HepG2 (cell line): ENCODE measurements around the gene EMID1. TPM values are rescaled to one million over a fixed set of nuclear protein-coding genes. Genes with fewer than 3 reads are reported as not detected.

ENCODE experiments used
- ATAC-seq: fragments of 200-7000 bp; cut with Tn5 transposase; 3 replicates; pipeline ENCODE4 v1.9.1; 2020; ENCODE audit warnings: mild to moderate bottlenecking, moderate library complexity
- BruUV-seq: library from RNA; stranded (reverse); fragments of 400-500 nt; replicated peaks from 2 replicates; lab custom pipeline; 2021; lab: Mats Ljungman, UMichigan
- CTCF ChIA-PET: fragments of 300-600 bp; formaldehyde crosslinking; extraction: SDS; loops from one replicate; lab custom pipeline; 2021; ENCODE audit warnings: low total read pairs, inconsistent platforms, low intra/inter-chr PET ratio; lab: Yijun Ruan, JAX
- POLR2A ChIA-PET: fragments of 350-600 bp; sonication (Branson Sonifier 250); formaldehyde crosslinking; loops from one replicate; lab custom pipeline; 2020; ENCODE audit warnings: antibody characterized with exemption, inconsistent platforms; lab: Yijun Ruan, JAX
- DNase-seq: peaks from one replicate; pipeline ENCODE4 v3.0.0-alpha.2; 2015; ENCODE audit warnings: low spot score
- FAIRE-seq: peaks from 3 replicates; lab custom pipeline; 2011; peaks lifted over from hg19 to GRCh38; lab: Jason Lieb, UNC
- H2AFZ ChIP-seq: one replicate; pipeline ENCODE4 v1.6.1; 2011; ENCODE audit warnings: low read length, inconsistent platforms
- H3K27ac ChIP-seq: fragments of 300-600 bp; 3 replicates; pipeline ENCODE4 v1.8.0; 2011; ENCODE audit warnings: mixed run types, mild to moderate bottlenecking, mixed read lengths, low read length, inconsistent platforms; ENCODE audit not compliant: insufficient read depth; ENCODE audit errors: extremely low read length
- H3K27me3 ChIP-seq, 2 experiments: fragments of 200-600 bp in 1 of 2; 2 replicates in 1 of 2; 3 replicates in 1 of 2; pipeline versions ENCODE4 v1.6.0 to v1.8.0; 2011; ENCODE audit warnings: low read length in 2 of 2, mild to moderate bottlenecking in 2 of 2, moderate library complexity in 2 of 2, inconsistent platforms in 1 of 2; ENCODE audit not compliant: insufficient read depth in 2 of 2, control insufficient read depth in 1 of 2
- H3K36me3 ChIP-seq, 2 experiments: fragments of 200-600 bp in 1 of 2; replicated peaks in 1 of 2; 2 replicates in 1 of 2; 3 replicates in 1 of 2; pipeline versions ENCODE4 v1.5.1 to v1.8.0; 2011; ENCODE audit warnings: low read length in 2 of 2, inconsistent platforms in 1 of 2; ENCODE audit not compliant: insufficient read depth in 2 of 2, control insufficient read depth in 1 of 2
- H3K4me1 ChIP-seq: 2 replicates; pipeline ENCODE4 v1.5.1; 2012; ENCODE audit warnings: low read length, inconsistent platforms; ENCODE audit not compliant: insufficient read depth
- H3K4me2 ChIP-seq: 2 replicates; pipeline ENCODE4 v1.6.0; 2011; ENCODE audit warnings: low read depth, low read length, inconsistent platforms
- H3K4me3 ChIP-seq, 3 experiments: fragments of 200-600 bp in 1 of 3; sonication (generic), shearing (Covaris generic) in 1 of 3; replicated peaks in 1 of 3; 2 replicates each; pipeline ENCODE4 v1.5.1; 2011 to 2016; ENCODE audit warnings: low read length in 3 of 3, inconsistent platforms in 2 of 3, low read depth in 2 of 3, mild to moderate bottlenecking in 2 of 3, control low read depth in 1 of 3, mixed read lengths in 1 of 3; ENCODE audit not compliant: insufficient read depth in 1 of 3
- H3K79me2 ChIP-seq: one replicate; pipeline ENCODE4 v1.6.1; 2011; ENCODE audit warnings: low read length, inconsistent platforms; ENCODE audit not compliant: insufficient read depth
- H3K9ac ChIP-seq: 2 replicates; pipeline ENCODE4 v1.6.0; 2011; ENCODE audit warnings: mild to moderate bottlenecking, low read depth, low read length, inconsistent platforms; ENCODE audit not compliant: insufficient read depth
- H3K9me3 ChIP-seq: 2 replicates; pipeline ENCODE4 v1.5.1; 2012; ENCODE audit warnings: mild to moderate bottlenecking, low read length
- H4K20me1 ChIP-seq: 2 replicates; pipeline ENCODE4 v1.6.0; 2011; ENCODE audit warnings: inconsistent platforms, mild to moderate bottlenecking, low read length, moderate library complexity; ENCODE audit not compliant: insufficient read depth
- FOXK1 ChIP-seq: sonication (generic); formaldehyde crosslinking; IDR thresholded peaks from 2 replicates; pipeline ENCODE4 v1.4.0; 2020; ENCODE audit warnings: low read depth, missing genetic modification reagents, borderline replicate concordance
- KDM3A ChIP-seq: IDR thresholded peaks from 2 replicates; pipeline ENCODE4 v1.6.1; 2018; ENCODE audit warnings: low read depth, missing compliant biosample characterization
- NBN ChIP-seq: fragments of 450-650 bp; conservative IDR thresholded peaks from 2 replicates; pipeline ENCODE4 v1.6.1; 2017
- ZNF12 ChIP-seq: sonication (generic); formaldehyde crosslinking; IDR thresholded peaks from 2 replicates; pipeline ENCODE4 v1.5.0; 2020; ENCODE audit warnings: missing genetic modification reagents
- ZNF207 ChIP-seq: fragments of 450-650 bp; IDR thresholded peaks from 2 replicates; pipeline ENCODE4 v1.6.1; 2016; ENCODE audit warnings: antibody characterized with exemption, borderline replicate concordance
- ZNF333 ChIP-seq: sonication (generic); formaldehyde crosslinking; IDR thresholded peaks from 2 replicates; pipeline ENCODE4 v1.4.0; 2020; ENCODE audit warnings: mild to moderate bottlenecking, missing genetic modification reagents, borderline replicate concordance
- ZNF44 ChIP-seq: sonication (generic); formaldehyde crosslinking; IDR thresholded peaks from 2 replicates; pipeline ENCODE4 v1.5.1; 2020; ENCODE audit warnings: mild to moderate bottlenecking, missing genetic modification reagents
- ZNF629 ChIP-seq: sonication (generic); formaldehyde crosslinking; conservative IDR thresholded peaks from 2 replicates; pipeline ENCODE4 v1.5.0; 2020; ENCODE audit warnings: missing genetic modification reagents
- WGBS: methylation state at CpG from one replicate; pipeline ENCODE4 v1.1.6; 2017; ENCODE audit warnings: low lambda C conversion rate; 5-methylcytosine and 5-hydroxymethylcytosine counted together
- in situ Hi-C: cut with HindIII; loops from 2 replicates; pipeline ENCODE4 v1.10.0; 2017; ENCODE audit warnings: low pct_unique_long_range_greater_than_20kb; ENCODE audit not compliant: extremely low pct_ligation_motif_present
- intact Hi-C: fragments of 100-400 bp; cut with micrococcal nuclease; formaldehyde crosslinking; loops from one replicate; pipeline ENCODE4 v1.10.0; 2022; ENCODE audit not compliant: unreplicated experiment
- polyA plus RNA-seq, 8 experiments: library from polyadenylated mRNA; depleted of rRNA in 3 of 8; stranded (reverse) in 7 of 8; unstranded in 1 of 8; fragments of >200 nt; fragmentation: Illumina TruSeq in 4 of 8; extraction: Trizol in 4 of 8; gene quantifications; 2 replicates each; pipeline versions ENCODE4 v1.2.1 to v1.2.3, GENCODE V29; 2011 to 2016; ENCODE audit warnings: low read depth in 4 of 8, missing spikeins in 1 of 8, mixed read lengths in 1 of 8; ENCODE audit not compliant: insufficient read depth in 1 of 8
- total RNA-seq, 5 experiments: library from RNA; depleted of rRNA; stranded (reverse); fragments of >200 nt; fragmentation: Illumina TruSeq; extraction: Trizol; gene quantifications; 2 replicates each; pipeline ENCODE4 v1.2.3, GENCODE V29; 2016; ENCODE audit warnings: low read depth in 1 of 5
- TF ChIP-seq, protein P1 (sequence below): sonication (generic); formaldehyde crosslinking; IDR thresholded peaks from 2 replicates; pipeline ENCODE4 v1.5.0; 2020; ENCODE audit warnings: mild to moderate bottlenecking, missing genetic modification reagents
- TF ChIP-seq, protein P2 (sequence below): sonication (generic); formaldehyde crosslinking; IDR thresholded peaks from 2 replicates; pipeline ENCODE4 v1.4.0; 2020; ENCODE audit warnings: mild to moderate bottlenecking, missing genetic modification reagents
- TF ChIP-seq, protein P3 (sequence below): sonication (generic); formaldehyde crosslinking; IDR thresholded peaks from 2 replicates; pipeline ENCODE4 v1.5.0; 2020; ENCODE audit warnings: mild to moderate bottlenecking, missing genetic modification reagents

Gene EMID1
- total and polyA plus RNA-seq, 2 of the 13 experiments (the other 11 are each of a cell fraction or from before 2014, with no cell fraction given), result 0.45 to 0.82 TPM

GRCh38 chr22:29207562-29208501, 2.1 kb downstream of the EMID1 start:
- FAIRE-seq, result no peak
- no peaks in the 10 kb centered on the region for H4K20me1 ChIP-seq
- peaks cover 5 to 29% of the 10 kb centered on the region in 2 experiments for H3K27me3 ChIP-seq
- H3K4me1 ChIP-seq, result peaks cover 31% of the 10 kb centered on the region
- 55% methylated on average over 5 of the region's 11 CpGs for WGBS
- H3K79me2 ChIP-seq, result no peaks in the 10 kb centered on the region
- no peak overlapping the region for H2AFZ ChIP-seq
- H3K4me3 ChIP-seq, result no peak overlapping the region
- DNase-seq, result no peak
- CTCF ChIA-PET, result no interaction called here
- H3K36me3 ChIP-seq, result no peaks in the 10 kb centered on the region
- intact Hi-C loops, result no loop called here
- in situ Hi-C loops, result no loop called here
- TF ChIP-seq ZNF629 (CRISPR knock-in tag), result peak; percentile 88
- TF ChIP-seq NBN, result no peak
- TF ChIP-seq, all 625 proteins: peak for 1
- no peak overlapping the region for H3K9ac ChIP-seq
- no peak overlapping the region for H3K4me2 ChIP-seq
- POLR2A ChIA-PET, result no interaction called here
- ATAC-seq, result no peak
- H3K27ac ChIP-seq, result no peak overlapping the region
- BruUV-seq, result no TSS peak
- no peaks in the 10 kb centered on the region for H3K9me3 ChIP-seq

- DNase-seq, result no peak
- Histone ChIP-seq H3K9me3 (no peaks in the 10 kb centered on the region), H3K4me1 (peaks cover 27% of the 10 kb centered on the region), H3K36me3 (no peaks in the 10 kb centered on the region), H4K20me1 (no peaks in the 10 kb centered on the region), H3K4me3 (no peak overlapping the region), H3K9ac (no peak overlapping the region), H3K79me2 (no peaks in the 10 kb centered on the region), H3K4me2 (no peak overlapping the region), H3K27ac (no peak overlapping the region), H2AFZ (no peak overlapping the region), H3K27me3 (peaks cover 5 to 33% of the 10 kb centered on the region in 2 experiments)
- POLR2A ChIA-PET, result no interaction called here
- no peak for FAIRE-seq
- ATAC-seq, result no peak
- in situ Hi-C loops, result no loop called here
- intact Hi-C loops, result no loop called here
- BruUV-seq, result no TSS peak
- CTCF ChIA-PET, result no interaction called here
- WGBS, result 79% methylated on average over 4 of the region's 4 CpGs
- TF ChIP-seq ZNF333 (CRISPR knock-in tag) (no peak), KDM3A (CRISPR knock-in tag) (no peak), ZNF12 (CRISPR knock-in tag) (no peak), ZNF207 (no peak), ZNF44 (CRISPR knock-in tag) (no peak), FOXK1 (CRISPR knock-in tag) (no peak)
- TF ChIP-seq, protein P1, sequence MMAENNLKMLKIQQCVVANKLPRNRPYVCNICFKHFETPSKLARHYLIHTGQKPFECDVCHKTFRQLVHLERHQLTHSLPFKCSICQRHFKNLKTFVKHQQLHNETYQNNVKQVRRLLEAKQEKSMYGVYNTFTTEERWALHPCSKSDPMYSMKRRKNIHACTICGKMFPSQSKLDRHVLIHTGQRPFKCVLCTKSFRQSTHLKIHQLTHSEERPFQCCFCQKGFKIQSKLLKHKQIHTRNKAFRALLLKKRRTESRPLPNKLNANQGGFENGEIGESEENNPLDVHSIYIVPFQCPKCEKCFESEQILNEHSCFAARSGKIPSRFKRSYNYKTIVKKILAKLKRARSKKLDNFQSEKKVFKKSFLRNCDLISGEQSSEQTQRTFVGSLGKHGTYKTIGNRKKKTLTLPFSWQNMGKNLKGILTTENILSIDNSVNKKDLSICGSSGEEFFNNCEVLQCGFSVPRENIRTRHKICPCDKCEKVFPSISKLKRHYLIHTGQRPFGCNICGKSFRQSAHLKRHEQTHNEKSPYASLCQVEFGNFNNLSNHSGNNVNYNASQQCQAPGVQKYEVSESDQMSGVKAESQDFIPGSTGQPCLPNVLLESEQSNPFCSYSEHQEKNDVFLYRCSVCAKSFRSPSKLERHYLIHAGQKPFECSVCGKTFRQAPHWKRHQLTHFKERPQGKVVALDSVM (CRISPR knock-in tag), result no peak
- TF ChIP-seq, protein P2, sequence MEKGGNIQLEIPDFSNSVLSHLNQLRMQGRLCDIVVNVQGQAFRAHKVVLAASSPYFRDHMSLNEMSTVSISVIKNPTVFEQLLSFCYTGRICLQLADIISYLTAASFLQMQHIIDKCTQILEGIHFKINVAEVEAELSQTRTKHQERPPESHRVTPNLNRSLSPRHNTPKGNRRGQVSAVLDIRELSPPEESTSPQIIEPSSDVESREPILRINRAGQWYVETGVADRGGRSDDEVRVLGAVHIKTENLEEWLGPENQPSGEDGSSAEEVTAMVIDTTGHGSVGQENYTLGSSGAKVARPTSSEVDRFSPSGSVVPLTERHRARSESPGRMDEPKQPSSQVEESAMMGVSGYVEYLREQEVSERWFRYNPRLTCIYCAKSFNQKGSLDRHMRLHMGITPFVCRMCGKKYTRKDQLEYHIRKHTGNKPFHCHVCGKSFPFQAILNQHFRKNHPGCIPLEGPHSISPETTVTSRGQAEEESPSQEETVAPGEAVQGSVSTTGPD (CRISPR knock-in tag), result no peak
- TF ChIP-seq, protein P3, sequence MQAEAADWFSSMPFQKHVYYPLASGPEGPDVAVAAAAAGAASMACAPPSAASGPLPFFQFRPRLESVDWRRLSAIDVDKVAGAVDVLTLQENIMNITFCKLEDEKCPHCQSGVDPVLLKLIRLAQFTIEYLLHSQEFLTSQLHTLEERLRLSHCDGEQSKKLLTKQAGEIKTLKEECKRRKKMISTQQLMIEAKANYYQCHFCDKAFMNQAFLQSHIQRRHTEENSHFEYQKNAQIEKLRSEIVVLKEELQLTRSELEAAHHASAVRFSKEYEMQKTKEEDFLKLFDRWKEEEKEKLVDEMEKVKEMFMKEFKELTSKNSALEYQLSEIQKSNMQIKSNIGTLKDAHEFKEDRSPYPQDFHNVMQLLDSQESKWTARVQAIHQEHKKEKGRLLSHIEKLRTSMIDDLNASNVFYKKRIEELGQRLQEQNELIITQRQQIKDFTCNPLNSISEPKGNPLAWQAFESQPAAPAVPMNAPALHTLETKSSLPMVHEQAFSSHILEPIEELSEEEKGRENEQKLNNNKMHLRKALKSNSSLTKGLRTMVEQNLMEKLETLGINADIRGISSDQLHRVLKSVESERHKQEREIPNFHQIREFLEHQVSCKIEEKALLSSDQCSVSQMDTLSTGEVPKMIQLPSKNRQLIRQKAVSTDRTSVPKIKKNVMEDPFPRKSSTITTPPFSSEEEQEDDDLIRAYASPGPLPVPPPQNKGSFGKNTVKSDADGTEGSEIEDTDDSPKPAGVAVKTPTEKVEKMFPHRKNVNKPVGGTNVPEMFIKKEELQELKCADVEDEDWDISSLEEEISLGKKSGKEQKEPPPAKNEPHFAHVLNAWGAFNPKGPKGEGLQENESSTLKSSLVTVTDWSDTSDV (CRISPR knock-in tag), result no peak
Observed at GRCh38 chr22:29208502-29208862, 2.8 kb downstream of the EMID1 start.
